Loucy (cell line): Measurements from ENCODE around the gene ZNF22.
"Not testable (repeated sequence)": the region's sequence is repeated elsewhere in the genome, so short reads cannot be mapped to it uniquely, and the experiment has no call there.

Source experiments
- EZH2phosphoT487 ChIP-seq: fragments of 200-600 bp; IDR thresholded peaks from 2 replicates; pipeline ENCODE4 v1.6.1; 2018; ENCODE audit warnings: antibody characterized with exemption, mild to moderate bottlenecking, moderate library complexity, borderline replicate concordance
- TF ChIP-seq, protein P1 (sequence below): fragments of 200-600 bp; sonication (generic); conservative IDR thresholded peaks from 2 replicates; pipeline ENCODE4 v1.5.1; 2014; ENCODE audit warnings: mild to moderate bottlenecking, antibody characterized with exemption, low read length

DNA sequence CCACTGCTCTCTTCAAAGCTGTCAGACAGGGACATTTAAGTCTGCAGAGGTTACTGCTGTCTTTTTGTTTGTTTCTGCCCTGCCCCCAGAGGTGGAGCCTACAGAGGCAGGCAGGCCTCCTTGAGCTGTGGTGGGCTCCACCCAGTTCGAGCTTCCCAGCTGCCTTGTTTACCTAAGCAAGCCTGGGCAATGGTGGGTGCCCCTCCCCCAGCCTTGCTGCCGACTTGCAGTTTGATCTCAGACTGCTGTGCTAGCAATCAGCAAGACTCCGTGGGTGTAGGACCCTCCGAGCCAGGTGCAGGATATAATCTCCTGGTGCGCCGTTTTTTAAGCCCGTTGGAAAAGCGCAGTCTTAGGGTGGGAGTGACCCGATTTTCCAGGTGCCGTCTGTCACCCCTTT lies 13.8 kb downstream of the ZNF22 start:
- TF ChIP-seq, protein P1, sequence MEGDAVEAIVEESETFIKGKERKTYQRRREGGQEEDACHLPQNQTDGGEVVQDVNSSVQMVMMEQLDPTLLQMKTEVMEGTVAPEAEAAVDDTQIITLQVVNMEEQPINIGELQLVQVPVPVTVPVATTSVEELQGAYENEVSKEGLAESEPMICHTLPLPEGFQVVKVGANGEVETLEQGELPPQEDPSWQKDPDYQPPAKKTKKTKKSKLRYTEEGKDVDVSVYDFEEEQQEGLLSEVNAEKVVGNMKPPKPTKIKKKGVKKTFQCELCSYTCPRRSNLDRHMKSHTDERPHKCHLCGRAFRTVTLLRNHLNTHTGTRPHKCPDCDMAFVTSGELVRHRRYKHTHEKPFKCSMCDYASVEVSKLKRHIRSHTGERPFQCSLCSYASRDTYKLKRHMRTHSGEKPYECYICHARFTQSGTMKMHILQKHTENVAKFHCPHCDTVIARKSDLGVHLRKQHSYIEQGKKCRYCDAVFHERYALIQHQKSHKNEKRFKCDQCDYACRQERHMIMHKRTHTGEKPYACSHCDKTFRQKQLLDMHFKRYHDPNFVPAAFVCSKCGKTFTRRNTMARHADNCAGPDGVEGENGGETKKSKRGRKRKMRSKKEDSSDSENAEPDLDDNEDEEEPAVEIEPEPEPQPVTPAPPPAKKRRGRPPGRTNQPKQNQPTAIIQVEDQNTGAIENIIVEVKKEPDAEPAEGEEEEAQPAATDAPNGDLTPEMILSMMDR: not testable (repeated sequence)
- TF ChIP-seq EZH2phosphoT487: not testable (repeated sequence)
